BLaER1 (cell line): ENCODE data around the gene FBRS.

ENCODE experiments used
- H3K27ac ChIP-seq: shearing (Covaris generic); formaldehyde crosslinking; 2 replicates; pipeline ENCODE4 v1.8.1; 2022
- H3K27me3 ChIP-seq: shearing (Covaris generic); formaldehyde crosslinking; 2 replicates; pipeline ENCODE4 v1.8.1; 2022
- H3K36me3 ChIP-seq: shearing (Covaris generic); formaldehyde crosslinking; 2 replicates; pipeline ENCODE4 v1.8.1; 2022
- H3K4me1 ChIP-seq: shearing (Covaris generic); formaldehyde crosslinking; 2 replicates; pipeline ENCODE4 v1.8.1; 2022
- H3K4me2 ChIP-seq: shearing (Covaris generic); formaldehyde crosslinking; 2 replicates; pipeline ENCODE4 v1.8.1; 2022
- H3K4me3 ChIP-seq: shearing (Covaris generic); formaldehyde crosslinking; 2 replicates; pipeline ENCODE4 v1.8.1; 2022
- H3K9ac ChIP-seq: shearing (Covaris generic); formaldehyde crosslinking; 2 replicates; pipeline ENCODE4 v1.8.1; 2022
- H3K9me3 ChIP-seq: shearing (Covaris generic); formaldehyde crosslinking; 2 replicates; pipeline ENCODE4 v1.8.1; 2022
- H4K20me1 ChIP-seq: shearing (Covaris generic); formaldehyde crosslinking; 2 replicates; pipeline ENCODE4 v1.8.1; 2022
- Cebpa-rat ChIP-seq: shearing (Covaris generic); IDR thresholded peaks from 2 replicates; pipeline ENCODE4 v1.8.1; 2022

The FBRS gene

GRCh38 chr16:30654856-30655255 lies 3.4 kb upstream of the FBRS start:
- H3K27me3 ChIP-seq, result no peaks in the 10 kb centered on the region
- no peak overlapping the region for H3K27ac ChIP-seq
- H3K4me2 ChIP-seq, result no peak overlapping the region
- H3K4me1 ChIP-seq, result peaks cover 32% of the 10 kb centered on the region
- H4K20me1 ChIP-seq, result peaks cover 6% of the 10 kb centered on the region; the same call in 1 of the 2 replicates
- no peak overlapping the region for H3K4me3 ChIP-seq
- no peak for TF ChIP-seq Cebpa-rat
- no peaks in the 10 kb centered on the region for H3K9me3 ChIP-seq
- H3K36me3 ChIP-seq, result peaks cover 37% of the 10 kb centered on the region
- H3K9ac ChIP-seq, result no peak overlapping the region

DNA sequence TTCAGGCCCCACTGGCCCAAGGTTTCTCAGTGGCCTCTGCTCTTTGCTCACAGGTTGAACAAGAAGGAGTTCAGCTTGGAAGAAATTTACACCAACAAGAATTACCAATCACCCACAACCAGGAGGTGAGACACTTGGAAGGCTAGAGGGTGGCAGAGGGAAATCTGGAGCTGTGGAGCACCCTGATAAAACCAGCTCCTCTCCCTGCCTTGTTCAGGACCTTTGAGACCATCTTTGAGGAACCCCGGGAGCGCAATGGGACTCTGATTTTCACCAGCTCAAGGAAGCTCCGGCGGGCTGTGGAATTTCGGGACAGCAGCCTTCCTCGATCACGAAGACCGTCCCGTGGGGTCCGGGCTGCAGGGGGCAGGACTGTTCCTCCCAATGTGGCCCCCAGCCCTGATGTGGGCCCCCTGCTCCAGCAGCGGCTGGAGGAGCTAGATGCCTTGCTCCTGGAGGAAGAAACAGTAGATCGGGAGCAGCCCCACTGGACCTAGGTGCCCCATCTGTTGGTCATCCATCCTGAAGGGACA lies 2.4 kb upstream of the FBRS start:
- Histone ChIP-seq H3K9me3 (no peaks in the 10 kb centered on the region), H3K4me1 (peaks cover 34% of the 10 kb centered on the region), H3K4me3 (no peak overlapping the region), H3K27ac (no peak overlapping the region), H4K20me1 (peaks cover 17% of the 10 kb centered on the region), H3K27me3 (no peaks in the 10 kb centered on the region), H3K4me2 (no peak overlapping the region), H3K36me3 (peaks cover 37% of the 10 kb centered on the region), H3K9ac (no peak overlapping the region)
- no peak for TF ChIP-seq Cebpa-rat

- TF ChIP-seq Cebpa-rat, result no peak
- Histone ChIP-seq H4K20me1 (peaks cover 22% of the 10 kb centered on the region), H3K4me3 (no peak overlapping the region), H3K4me2 (no peak overlapping the region; the same call in 1 of the 2 replicates), H3K27me3 (no peaks in the 10 kb centered on the region), H3K36me3 (peaks cover 42% of the 10 kb centered on the region), H3K4me1 (peaks cover 39% of the 10 kb centered on the region), H3K27ac (no peak overlapping the region), H3K9ac (no peak overlapping the region; the same call in 1 of the 2 replicates), H3K9me3 (no peaks in the 10 kb centered on the region)
Measured at GRCh38 chr16:30656388-30656787, 1.8 kb upstream of the FBRS start.

- no peak for TF ChIP-seq Cebpa-rat
Measured at GRCh38 chr16:30656974-30657865, 1.0 kb upstream of the FBRS start.

DNA sequence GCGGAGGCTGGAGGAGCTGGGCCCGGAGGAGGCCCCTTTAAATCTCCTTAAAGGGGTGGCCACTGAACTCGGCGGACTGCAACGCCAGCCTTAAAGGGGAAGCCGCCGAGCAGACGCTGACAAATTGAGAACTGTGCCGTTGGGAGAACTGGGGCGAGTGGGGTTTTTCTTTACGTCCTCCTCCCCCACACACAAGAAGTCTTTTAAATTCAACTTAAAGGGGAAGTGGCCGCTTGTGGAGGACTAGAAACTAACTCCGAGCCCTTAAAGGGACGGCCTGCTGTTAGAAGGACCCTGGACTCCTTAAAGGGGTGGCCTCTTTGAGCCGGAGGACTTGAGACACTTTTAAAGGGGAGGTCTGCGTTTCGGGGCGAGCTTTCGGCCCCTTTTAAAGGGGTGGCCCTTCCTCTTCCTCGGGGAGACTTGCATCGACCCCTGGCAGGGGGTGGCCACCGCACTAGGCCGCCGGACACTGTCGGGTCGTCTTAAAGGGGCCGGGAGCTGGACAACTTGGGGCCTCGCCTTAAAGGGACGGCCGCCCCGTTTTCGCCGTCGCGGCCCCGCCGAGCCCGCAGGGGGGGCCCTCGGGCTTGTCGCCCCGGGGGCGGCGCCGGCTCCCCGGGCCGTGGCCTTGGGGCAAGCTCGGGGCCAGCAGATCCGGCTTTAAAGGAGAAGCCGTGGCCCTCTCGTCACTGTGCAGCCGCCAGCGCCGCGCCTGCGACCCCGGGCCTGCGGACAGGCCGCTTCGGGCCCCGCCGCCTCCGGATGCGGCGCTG lies 688 bp downstream of the FBRS start:
- Histone ChIP-seq H4K20me1 (peaks cover 47% of the 10 kb centered on the region), H3K4me2 (peak overlapping the region; percentile 88), H3K9me3 (no peaks in the 10 kb centered on the region), H3K9ac (peak overlapping the region; percentile 94), H3K36me3 (peaks cover 52% of the 10 kb centered on the region), H3K27ac (peak overlapping the region; percentile 97), H3K4me1 (peaks cover 46% of the 10 kb centered on the region), H3K27me3 (no peaks in the 10 kb centered on the region), H3K4me3 (peak overlapping the region; percentile 93)
- no peak for TF ChIP-seq Cebpa-rat

More at GRCh38 chr16:30656974-30657865, 1.0 kb upstream of the FBRS start:
- peak overlapping the region; percentile 79 for H3K9ac ChIP-seq
- H3K4me2 ChIP-seq, result peak overlapping the region; percentile 92
- H3K27me3 ChIP-seq, result no peaks in the 10 kb centered on the region
- no peaks in the 10 kb centered on the region for H3K9me3 ChIP-seq
- peaks cover 51% of the 10 kb centered on the region for H3K36me3 ChIP-seq
- H3K4me3 ChIP-seq, result peak overlapping the region; percentile 64
- peaks cover 30% of the 10 kb centered on the region for H4K20me1 ChIP-seq
- peak overlapping the region; percentile 65 for H3K27ac ChIP-seq
- H3K4me1 ChIP-seq, result peaks cover 40% of the 10 kb centered on the region

GRCh38 chr16:30659507-30660423 lies 1.5 kb downstream of the FBRS start:
- Histone ChIP-seq H3K27me3 (no peaks in the 10 kb centered on the region), H3K27ac (peak overlapping the region; percentile 97), H4K20me1 (peaks cover 54% of the 10 kb centered on the region), H3K4me3 (peak overlapping the region; percentile 93), H3K9ac (peak overlapping the region; percentile 94), H3K4me1 (peaks cover 46% of the 10 kb centered on the region), H3K36me3 (peaks cover 51% of the 10 kb centered on the region), H3K4me2 (peak overlapping the region; percentile 88), H3K9me3 (no peaks in the 10 kb centered on the region)
- no peak for TF ChIP-seq Cebpa-rat

- H3K4me3 ChIP-seq, result peak overlapping the region; percentile 93
- no peaks in the 10 kb centered on the region for H3K9me3 ChIP-seq
- H3K4me2 ChIP-seq, result peak overlapping the region; percentile 88
- TF ChIP-seq Cebpa-rat, result no peak
- peaks cover 63% of the 10 kb centered on the region for H4K20me1 ChIP-seq
- H3K27me3 ChIP-seq, result no peaks in the 10 kb centered on the region
- peak overlapping the region; percentile 94 for H3K9ac ChIP-seq
- peak overlapping the region; percentile 97 for H3K27ac ChIP-seq
- H3K36me3 ChIP-seq, result peaks cover 51% of the 10 kb centered on the region
- H3K4me1 ChIP-seq, result peaks cover 46% of the 10 kb centered on the region
Measured at GRCh38 chr16:30660424-30661261, 2.4 kb downstream of the FBRS start.

- Histone ChIP-seq H4K20me1 (peaks cover 81% of the 10 kb centered on the region), H3K27me3 (no peaks in the 10 kb centered on the region), H3K9ac (peak overlapping the region; percentile 94), H3K4me3 (no peak overlapping the region), H3K4me2 (peak overlapping the region; percentile 88; the same call in 1 of the 2 replicates), H3K27ac (no peak overlapping the region), H3K4me1 (peaks cover 37% of the 10 kb centered on the region), H3K9me3 (no peaks in the 10 kb centered on the region), H3K36me3 (peaks cover 63% of the 10 kb centered on the region)
- no peak for TF ChIP-seq Cebpa-rat
Measured at GRCh38 chr16:30662449-30662848, 4.2 kb downstream of the FBRS start.
